DND-41 (cell line): ENCODE results near the gene NR6A1.

ENCODE experiments used
- ATAC-seq: fragments of 200-7000 bp; cut with Tn5 transposase; 3 replicates; pipeline ENCODE4 v1.9.1; 2021; ENCODE audit warnings: low read depth; ENCODE audit not compliant: insufficient read depth
- DNase-seq: peaks from one replicate; pipeline ENCODE4 v3.0.0-alpha.2; 2020
- H2AFZ ChIP-seq: 2 replicates; pipeline ENCODE4 v1.6.0; 2012; ENCODE audit warnings: low read depth, low read length
- H3K27ac ChIP-seq: 2 replicates; pipeline ENCODE4 v1.5.1; 2012; ENCODE audit warnings: low read length, inconsistent platforms
- H3K27me3 ChIP-seq: fragments of 200-600 bp; sonication (generic); 2 replicates; pipeline ENCODE4 v1.6.0; 2012; ENCODE audit warnings: low read length, mild to moderate bottlenecking, inconsistent platforms; ENCODE audit not compliant: insufficient read depth, poor library complexity
- H3K36me3 ChIP-seq: 2 replicates; pipeline ENCODE4 v1.5.1; 2012; ENCODE audit warnings: low read length, inconsistent platforms; ENCODE audit not compliant: insufficient read depth
- H3K4me1 ChIP-seq: 2 replicates; pipeline ENCODE4 v1.5.1; 2012; ENCODE audit warnings: mild to moderate bottlenecking, low read length; ENCODE audit not compliant: insufficient read depth
- H3K4me2 ChIP-seq: 2 replicates; pipeline ENCODE4 v1.6.0; 2012; ENCODE audit warnings: mild to moderate bottlenecking, moderate library complexity, low read length, inconsistent platforms; ENCODE audit not compliant: insufficient read depth
- H3K4me3 ChIP-seq, 2 experiments: fragments of 200-600 bp in 1 of 2; shearing (Covaris generic) in 1 of 2; 2 replicates each; pipeline ENCODE4 v1.5.1; 2012 to 2016; ENCODE audit warnings: inconsistent platforms in 2 of 2, low read length in 2 of 2, mild to moderate bottlenecking in 2 of 2, low read depth in 1 of 2, moderate library complexity in 1 of 2
- H3K79me2 ChIP-seq: 2 replicates; pipeline ENCODE4 v1.6.0; 2012; ENCODE audit warnings: low read length, inconsistent platforms; ENCODE audit not compliant: insufficient read depth
- H3K9ac ChIP-seq: 2 replicates; pipeline ENCODE4 v1.6.0; 2012; ENCODE audit warnings: low read depth, mild to moderate bottlenecking, inconsistent platforms, low read length, moderate library complexity
- H3K9me3 ChIP-seq: 2 replicates; pipeline ENCODE4 v1.5.1; 2012; ENCODE audit warnings: low read length, moderate library complexity, mild to moderate bottlenecking, inconsistent platforms; ENCODE audit not compliant: insufficient read depth, severe bottlenecking
- H4K20me1 ChIP-seq: 2 replicates; pipeline ENCODE4 v1.6.0; 2012; ENCODE audit warnings: low read length; ENCODE audit not compliant: insufficient read depth
- CTCF ChIP-seq: IDR thresholded peaks from 2 replicates; pipeline ENCODE4 v1.5.1; 2012; ENCODE audit warnings: borderline replicate concordance, low read length, moderate library complexity, mild to moderate bottlenecking; ENCODE audit not compliant: poor library complexity, severe bottlenecking; ENCODE audit errors: extremely low read depth
- EZH2 ChIP-seq: IDR thresholded peaks from 3 replicates; pipeline ENCODE4 v1.6.1; 2012; ENCODE audit warnings: borderline replicate concordance, low read depth, mild to moderate bottlenecking, moderate library complexity, low read length, inconsistent platforms; ENCODE audit not compliant: severe bottlenecking

Gene NR6A1

DNA sequence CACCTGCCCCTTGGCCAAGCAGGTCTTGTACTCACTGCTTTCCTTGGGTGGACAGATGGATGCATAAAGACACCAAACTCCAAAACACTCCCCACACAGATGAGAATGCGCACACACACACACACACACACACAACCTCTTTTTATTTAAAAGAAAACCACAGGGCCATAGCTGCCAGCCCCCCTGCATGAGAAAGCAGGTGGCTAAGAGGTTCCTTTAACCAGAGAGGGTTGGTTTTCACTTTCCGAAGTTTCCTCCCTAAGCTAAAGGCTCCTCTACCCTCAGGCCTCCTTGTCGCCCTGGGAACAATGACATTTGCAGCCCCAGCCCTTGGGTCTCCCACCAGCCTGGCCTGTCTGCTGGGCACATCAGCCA, 275.0 kb downstream of the NR6A1 start:
- H3K27ac ChIP-seq: no peak overlapping the region
- no peaks in the 10 kb centered on the region for H3K27me3 ChIP-seq
- no peak overlapping the region for H3K9ac ChIP-seq
- no peaks in the 10 kb centered on the region for H3K4me1 ChIP-seq
- no peaks in the 10 kb centered on the region for H3K36me3 ChIP-seq
- H3K79me2 ChIP-seq: no peaks in the 10 kb centered on the region
- TF ChIP-seq CTCF (no peak), EZH2 (no peak)
- DNase-seq (peak; percentile 44), ATAC-seq (peak; percentile 78)
- no peak overlapping the region for H3K4me3 ChIP-seq
- H3K4me2 ChIP-seq: no peak overlapping the region
- H2AFZ ChIP-seq: no peak overlapping the region
- no peaks in the 10 kb centered on the region for H3K9me3 ChIP-seq
- peaks cover 3% of the 10 kb centered on the region; the same call in 1 of the 2 replicates for H4K20me1 ChIP-seq

GRCh38 chr9:124495126-124496074, 275.7 kb downstream of the NR6A1 start:
- 0 out of 3 replicates have a peak, but pooled peaks have one; percentile 35 for ATAC-seq
- no peak for TF ChIP-seq CTCF
- no peak for TF ChIP-seq EZH2

DNA sequence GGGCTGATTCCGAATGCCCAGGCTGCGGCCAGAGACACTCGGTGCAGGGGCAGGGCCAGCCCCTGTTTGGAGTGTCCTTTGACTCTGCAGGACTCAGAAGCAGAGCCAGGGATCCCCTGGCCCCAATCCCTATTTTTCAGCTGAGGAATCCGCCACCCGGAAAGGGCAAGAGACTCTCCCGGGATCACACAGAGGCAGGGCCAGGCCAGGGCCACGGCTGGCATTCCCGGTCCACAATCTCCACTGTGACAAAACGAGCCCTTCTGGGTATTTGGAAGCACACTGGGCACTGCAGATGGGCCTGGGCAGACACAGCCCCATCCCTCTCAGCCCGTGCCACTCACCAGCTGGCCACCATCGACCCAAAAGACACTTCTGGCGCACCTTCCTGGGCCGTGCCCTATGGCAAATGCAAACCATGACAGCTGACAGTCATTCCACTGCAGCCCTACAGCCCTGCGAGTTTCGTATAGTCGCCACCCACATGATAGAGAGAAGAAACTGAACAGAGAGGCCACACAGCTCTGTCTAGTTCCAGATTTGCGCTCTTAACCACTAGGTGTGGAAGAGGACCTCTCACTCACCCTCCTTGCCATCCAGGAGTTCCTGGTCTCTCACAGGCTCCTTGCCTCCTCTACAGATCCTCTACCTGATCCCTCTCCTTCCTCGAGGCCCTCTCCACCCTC, 277.2 kb downstream of the NR6A1 start:
- no peaks in the 10 kb centered on the region for H3K4me1 ChIP-seq
- H3K4me2 ChIP-seq: no peak overlapping the region
- no peak overlapping the region for H3K27ac ChIP-seq
- DNase-seq: no peak
- H3K9ac ChIP-seq: no peak overlapping the region
- no peak for TF ChIP-seq EZH2
- TF ChIP-seq CTCF: no peak
- no peaks in the 10 kb centered on the region for H3K27me3 ChIP-seq
- no peaks in the 10 kb centered on the region for H3K9me3 ChIP-seq
- no peak overlapping the region for H3K4me3 ChIP-seq
- no peak overlapping the region for H2AFZ ChIP-seq
- H3K79me2 ChIP-seq: no peaks in the 10 kb centered on the region
- H3K36me3 ChIP-seq: no peaks in the 10 kb centered on the region
- ATAC-seq: no peak
- peaks cover 3% of the 10 kb centered on the region; the same call in 1 of the 2 replicates for H4K20me1 ChIP-seq

More at GRCh38 chr9:124495126-124496074, 275.7 kb downstream of the NR6A1 start:
- Histone ChIP-seq H3K79me2 (no peaks in the 10 kb centered on the region), H2AFZ (no peak overlapping the region), H3K4me2 (no peak overlapping the region), H3K9me3 (no peaks in the 10 kb centered on the region), H3K36me3 (no peaks in the 10 kb centered on the region), H3K9ac (no peak overlapping the region), H3K4me3 (no peak overlapping the region), H4K20me1 (peaks cover 3% of the 10 kb centered on the region; the same call in 1 of the 2 replicates), H3K27ac (no peak overlapping the region), H3K27me3 (no peaks in the 10 kb centered on the region), H3K4me1 (no peaks in the 10 kb centered on the region)
- no peak for DNase-seq
